ENCODE results near the gene ZNF576. TPM values are rescaled to one million over a fixed set of nuclear protein-coding genes. Genes with fewer than 3 reads are reported as not detected.

ZNF576 gene
- total and polyA plus RNA-seq, 2 of the 13 experiments (the other 11 are each of a cell fraction or from before 2014, with no cell fraction given): 7.2 to 9.6 TPM

DNA sequence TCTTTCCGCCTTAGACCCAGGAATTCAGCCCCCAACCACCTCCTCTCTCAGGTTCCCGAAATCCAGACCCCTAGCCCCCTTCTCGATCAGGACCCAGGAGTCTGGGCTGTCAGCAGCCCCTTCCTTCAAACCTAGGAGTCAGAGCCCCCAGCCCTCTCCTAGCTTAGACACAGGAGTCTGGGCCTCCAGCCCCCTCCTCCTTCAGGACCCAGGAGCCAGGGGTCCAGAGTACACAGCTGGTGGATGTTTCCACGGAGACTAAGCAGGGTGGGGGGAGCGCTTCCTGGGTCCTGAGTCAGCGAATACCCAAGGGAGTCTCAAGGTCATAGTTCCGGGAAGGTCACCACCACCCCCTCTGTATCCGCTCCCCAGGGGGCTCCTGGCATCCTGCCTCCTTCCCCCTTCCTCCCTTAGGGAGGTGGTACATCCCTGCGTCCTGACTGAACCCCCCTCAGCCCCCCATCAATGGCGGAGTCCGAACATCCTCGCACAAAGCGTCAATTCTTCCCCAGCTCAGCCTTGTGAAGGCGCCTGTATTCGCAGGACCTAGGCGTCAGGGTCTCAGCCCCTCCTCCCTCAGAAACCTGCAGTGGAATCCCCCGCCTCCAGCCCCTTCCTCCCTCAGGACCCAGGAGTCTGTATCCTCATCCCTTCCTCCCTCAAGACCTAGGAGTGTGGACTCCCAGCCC lies 38.6 kb downstream of the ZNF576 start (continued):
- TF ChIP-seq ZNF672 (CRISPR knock-in tag; IDR thresholded peaks at IDR 0.05): no peak
- no peak for TF ChIP-seq GFI1 (CRISPR knock-in tag; IDR thresholded peaks at IDR 0.05; ENCODE audit: borderline replicate concordance)
- TF ChIP-seq, protein P1, sequence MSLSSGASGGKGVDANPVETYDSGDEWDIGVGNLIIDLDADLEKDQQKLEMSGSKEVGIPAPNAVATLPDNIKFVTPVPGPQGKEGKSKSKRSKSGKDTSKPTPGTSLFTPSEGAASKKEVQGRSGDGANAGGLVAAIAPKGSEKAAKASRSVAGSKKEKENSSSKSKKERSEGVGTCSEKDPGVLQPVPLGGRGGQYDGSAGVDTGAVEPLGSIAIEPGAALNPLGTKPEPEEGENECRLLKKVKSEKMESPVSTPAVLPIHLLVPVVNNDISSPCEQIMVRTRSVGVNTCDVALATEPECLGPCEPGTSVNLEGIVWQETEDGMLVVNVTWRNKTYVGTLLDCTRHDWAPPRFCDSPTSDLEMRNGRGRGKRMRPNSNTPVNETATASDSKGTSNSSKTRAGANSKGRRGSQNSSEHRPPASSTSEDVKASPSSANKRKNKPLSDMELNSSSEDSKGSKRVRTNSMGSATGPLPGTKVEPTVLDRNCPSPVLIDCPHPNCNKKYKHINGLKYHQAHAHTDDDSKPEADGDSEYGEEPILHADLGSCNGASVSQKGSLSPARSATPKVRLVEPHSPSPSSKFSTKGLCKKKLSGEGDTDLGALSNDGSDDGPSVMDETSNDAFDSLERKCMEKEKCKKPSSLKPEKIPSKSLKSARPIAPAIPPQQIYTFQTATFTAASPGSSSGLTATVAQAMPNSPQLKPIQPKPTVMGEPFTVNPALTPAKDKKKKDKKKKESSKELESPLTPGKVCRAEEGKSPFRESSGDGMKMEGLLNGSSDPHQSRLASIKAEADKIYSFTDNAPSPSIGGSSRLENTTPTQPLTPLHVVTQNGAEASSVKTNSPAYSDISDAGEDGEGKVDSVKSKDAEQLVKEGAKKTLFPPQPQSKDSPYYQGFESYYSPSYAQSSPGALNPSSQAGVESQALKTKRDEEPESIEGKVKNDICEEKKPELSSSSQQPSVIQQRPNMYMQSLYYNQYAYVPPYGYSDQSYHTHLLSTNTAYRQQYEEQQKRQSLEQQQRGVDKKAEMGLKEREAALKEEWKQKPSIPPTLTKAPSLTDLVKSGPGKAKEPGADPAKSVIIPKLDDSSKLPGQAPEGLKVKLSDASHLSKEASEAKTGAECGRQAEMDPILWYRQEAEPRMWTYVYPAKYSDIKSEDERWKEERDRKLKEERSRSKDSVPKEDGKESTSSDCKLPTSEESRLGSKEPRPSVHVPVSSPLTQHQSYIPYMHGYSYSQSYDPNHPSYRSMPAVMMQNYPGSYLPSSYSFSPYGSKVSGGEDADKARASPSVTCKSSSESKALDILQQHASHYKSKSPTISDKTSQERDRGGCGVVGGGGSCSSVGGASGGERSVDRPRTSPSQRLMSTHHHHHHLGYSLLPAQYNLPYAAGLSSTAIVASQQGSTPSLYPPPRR (CRISPR knock-in tag; IDR thresholded peaks at IDR 0.05; ENCODE audit: borderline replicate concordance): peak; percentile 62; the same call in 1 of the 2 replicates
- 0 out of 2 replicates have a peak, but pooled peaks have one; percentile 48 for TF ChIP-seq KDM5B (CRISPR knock-in tag; IDR thresholded peaks at IDR 0.05; ENCODE audit: borderline replicate concordance)
- TF ChIP-seq ZFY (CRISPR knock-in tag; IDR thresholded peaks at IDR 0.05): peak; percentile 33; the same call in 1 of the 2 replicates
- TF ChIP-seq HCFC1 (IDR thresholded peaks at IDR 0.05; ENCODE audit: low read depth, low read length): no peak
- TF ChIP-seq, protein P2, sequence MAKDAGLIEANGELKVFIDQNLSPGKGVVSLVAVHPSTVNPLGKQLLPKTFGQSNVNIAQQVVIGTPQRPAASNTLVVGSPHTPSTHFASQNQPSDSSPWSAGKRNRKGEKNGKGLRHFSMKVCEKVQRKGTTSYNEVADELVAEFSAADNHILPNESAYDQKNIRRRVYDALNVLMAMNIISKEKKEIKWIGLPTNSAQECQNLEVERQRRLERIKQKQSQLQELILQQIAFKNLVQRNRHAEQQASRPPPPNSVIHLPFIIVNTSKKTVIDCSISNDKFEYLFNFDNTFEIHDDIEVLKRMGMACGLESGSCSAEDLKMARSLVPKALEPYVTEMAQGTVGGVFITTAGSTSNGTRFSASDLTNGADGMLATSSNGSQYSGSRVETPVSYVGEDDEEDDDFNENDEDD (CRISPR knock-in tag; IDR thresholded peaks at IDR 0.05; ENCODE audit: borderline replicate concordance): no peak
- TF ChIP-seq, protein P3, sequence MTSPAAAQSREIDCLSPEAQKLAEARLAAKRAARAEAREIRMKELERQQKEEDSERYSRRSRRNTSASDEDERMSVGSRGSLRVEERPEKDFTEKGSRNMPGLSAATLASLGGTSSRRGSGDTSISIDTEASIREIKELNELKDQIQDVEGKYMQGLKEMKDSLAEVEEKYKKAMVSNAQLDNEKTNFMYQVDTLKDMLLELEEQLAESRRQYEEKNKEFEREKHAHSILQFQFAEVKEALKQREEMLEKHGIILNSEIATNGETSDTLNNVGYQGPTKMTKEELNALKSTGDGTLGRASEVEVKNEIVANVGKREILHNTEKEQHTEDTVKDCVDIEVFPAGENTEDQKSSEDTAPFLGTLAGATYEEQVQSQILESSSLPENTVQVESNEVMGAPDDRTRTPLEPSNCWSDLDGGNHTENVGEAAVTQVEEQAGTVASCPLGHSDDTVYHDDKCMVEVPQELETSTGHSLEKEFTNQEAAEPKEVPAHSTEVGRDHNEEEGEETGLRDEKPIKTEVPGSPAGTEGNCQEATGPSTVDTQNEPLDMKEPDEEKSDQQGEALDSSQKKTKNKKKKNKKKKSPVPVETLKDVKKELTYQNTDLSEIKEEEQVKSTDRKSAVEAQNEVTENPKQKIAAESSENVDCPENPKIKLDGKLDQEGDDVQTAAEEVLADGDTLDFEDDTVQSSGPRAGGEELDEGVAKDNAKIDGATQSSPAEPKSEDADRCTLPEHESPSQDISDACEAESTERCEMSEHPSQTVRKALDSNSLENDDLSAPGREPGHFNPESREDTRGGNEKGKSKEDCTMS (CRISPR knock-in tag; conservative IDR thresholded peaks at IDR 0.05): no peak
- peak; percentile 67; the same call in 1 of the 2 replicates for TF ChIP-seq ZNF343 (CRISPR knock-in tag; IDR thresholded peaks at IDR 0.05)
- TF ChIP-seq ZNF703 (CRISPR knock-in tag; IDR thresholded peaks at IDR 0.05; ENCODE audit: borderline replicate concordance): no peak
- TF ChIP-seq SKI (IDR thresholded peaks at IDR 0.05; ENCODE audit: partially characterized antibody): no peak
- TF ChIP-seq ZSCAN20 (CRISPR knock-in tag; IDR thresholded peaks at IDR 0.05; ENCODE audit: borderline replicate concordance): no peak
- no peak for TF ChIP-seq NFE2L1 (CRISPR knock-in tag; IDR thresholded peaks at IDR 0.05; ENCODE audit: borderline replicate concordance)
- TF ChIP-seq ZNF20 (CRISPR knock-in tag; IDR thresholded peaks at IDR 0.05): no peak
- TF ChIP-seq, protein P4, sequence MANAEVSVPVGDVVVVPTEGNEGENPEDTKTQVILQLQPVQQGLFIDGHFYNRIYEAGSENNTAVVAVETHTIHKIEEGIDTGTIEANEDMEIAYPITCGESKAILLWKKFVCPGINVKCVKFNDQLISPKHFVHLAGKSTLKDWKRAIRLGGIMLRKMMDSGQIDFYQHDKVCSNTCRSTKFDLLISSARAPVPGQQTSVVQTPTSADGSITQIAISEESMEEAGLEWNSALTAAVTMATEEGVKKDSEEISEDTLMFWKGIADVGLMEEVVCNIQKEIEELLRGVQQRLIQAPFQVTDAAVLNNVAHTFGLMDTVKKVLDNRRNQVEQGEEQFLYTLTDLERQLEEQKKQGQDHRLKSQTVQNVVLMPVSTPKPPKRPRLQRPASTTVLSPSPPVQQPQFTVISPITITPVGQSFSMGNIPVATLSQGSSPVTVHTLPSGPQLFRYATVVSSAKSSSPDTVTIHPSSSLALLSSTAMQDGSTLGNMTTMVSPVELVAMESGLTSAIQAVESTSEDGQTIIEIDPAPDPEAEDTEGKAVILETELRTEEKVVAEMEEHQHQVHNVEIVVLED (CRISPR knock-in tag; IDR thresholded peaks at IDR 0.05; ENCODE audit: borderline replicate concordance): no peak
- no peak for TF ChIP-seq ZBTB42 (CRISPR knock-in tag; IDR thresholded peaks at IDR 0.05)
